PFSK-1 (cell line): ENCODE results near the gene C11orf91.

Experiments
- FOXP2 ChIP-seq: optimal IDR thresholded peaks from 2 replicates; pipeline ENCODE3; 2011; ENCODE audit warnings: borderline replicate concordance, control low read depth, inconsistent platforms; ENCODE audit not compliant: insufficient read depth; ENCODE audit errors: extremely low read length, extremely low read depth
- POLR2AphosphoS5 ChIP-seq: IDR thresholded peaks from 2 replicates; pipeline ENCODE4 v1.6.1; 2012; ENCODE audit warnings: low read depth, mild to moderate bottlenecking, control low read depth, low read length, moderate library complexity
- REST ChIP-seq, 2 experiments: IDR thresholded peaks; 2 replicates each; pipeline versions ENCODE4 v1.6.1 to v1.8.0; 2011 to 2012; ENCODE audit warnings: low read depth in 2 of 2, low read length in 2 of 2, control low read depth in 1 of 2, inconsistent platforms in 1 of 2, mild to moderate bottlenecking in 1 of 2, moderate library complexity in 1 of 2; ENCODE audit not compliant: insufficient read depth in 1 of 2
- SIN3A ChIP-seq: IDR thresholded peaks from 2 replicates; pipeline ENCODE4 v1.6.1; 2012; ENCODE audit warnings: mild to moderate bottlenecking, low read length, moderate library complexity, borderline replicate concordance; ENCODE audit not compliant: insufficient read depth
- TAF1 ChIP-seq: IDR thresholded peaks from 2 replicates; pipeline ENCODE4 v1.6.1; 2012; ENCODE audit warnings: low read length, control low read depth, borderline replicate concordance; ENCODE audit not compliant: insufficient read depth

Gene C11orf91

GRCh38 chr11:33725496-33725895 lies 24.9 kb upstream of the C11orf91 start:
- TF ChIP-seq FOXP2 (no peak), TAF1 (no peak), SIN3A (no peak), POLR2AphosphoS5 (no peak), REST (IDR thresholded peaks at IDR 0.05; ENCODE audit: insufficient read depth in 1 of 2, low read depth in 2 of 2, low read length in 2 of 2) (no peak)

- TF ChIP-seq REST (IDR thresholded peaks at IDR 0.05; ENCODE audit: insufficient read depth in 1 of 2, low read depth in 2 of 2, low read length in 2 of 2), result no peak
- no peak for TF ChIP-seq TAF1
- TF ChIP-seq SIN3A, result no peak
- TF ChIP-seq FOXP2, result no peak
- no peak for TF ChIP-seq POLR2AphosphoS5
Observed at GRCh38 chr11:33724644-33725035, 24.0 kb upstream of the C11orf91 start.

GRCh38 chr11:33723238-33723881 lies 22.7 kb upstream of the C11orf91 start:
- 0 out of 2 replicates have a peak, but pooled peaks have one; percentile 46 for TF ChIP-seq SIN3A
- TF ChIP-seq TAF1, result no peak

DNA sequence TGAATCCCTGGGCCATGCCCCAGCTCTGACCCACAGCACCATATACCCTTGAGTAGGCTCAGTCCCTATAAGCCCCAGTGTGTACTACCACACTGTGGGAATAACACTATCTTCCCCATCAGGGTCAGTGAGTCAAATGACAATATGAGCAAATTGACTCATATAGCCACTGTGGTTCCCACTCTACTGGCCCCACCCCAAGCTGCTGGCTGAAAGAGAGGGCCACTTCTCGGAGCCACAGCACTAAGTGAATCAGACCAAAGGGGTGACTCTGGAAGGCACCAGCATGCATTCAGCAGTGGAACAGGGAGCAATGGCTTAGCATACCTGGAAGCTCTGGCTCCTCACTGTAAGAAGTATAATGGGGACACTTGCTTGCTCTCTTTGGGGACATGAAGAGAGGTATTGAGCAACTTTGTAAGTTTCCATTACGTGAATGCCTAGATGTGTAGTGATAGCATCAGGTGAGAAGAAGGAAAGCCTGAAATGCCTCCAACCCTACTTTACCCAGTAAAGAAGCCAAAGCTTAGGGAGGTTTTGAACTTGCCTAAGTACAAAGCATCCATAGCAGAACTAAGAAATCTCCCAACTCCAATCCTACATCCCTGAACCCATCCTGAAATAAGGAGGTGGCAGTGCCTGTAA lies 22.1 kb upstream of the C11orf91 start:
- TF ChIP-seq POLR2AphosphoS5 (no peak), REST (IDR thresholded peaks at IDR 0.05; ENCODE audit: insufficient read depth in 1 of 2, low read depth in 2 of 2, low read length in 2 of 2) (no peak), TAF1 (no peak)

DNA sequence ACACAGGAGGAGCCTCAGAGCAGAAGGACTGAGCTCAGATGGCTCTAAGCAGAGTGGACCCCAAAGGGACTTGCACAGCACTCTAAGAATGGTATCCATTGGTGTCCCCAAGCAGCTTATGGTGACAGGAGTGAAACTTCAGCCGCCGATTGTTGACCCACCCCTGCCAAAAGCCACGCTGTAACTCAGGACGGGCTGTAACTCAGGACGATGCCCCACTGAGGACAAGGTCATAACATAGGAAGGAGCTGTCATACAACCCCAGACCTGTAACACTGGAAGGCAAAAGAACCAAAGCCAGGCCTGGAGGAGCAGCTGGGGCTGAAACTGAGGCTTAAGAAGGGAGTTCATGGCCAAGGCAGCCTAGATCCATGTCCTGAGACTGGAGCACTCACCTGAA lies 21.4 kb upstream of the C11orf91 start:
- TF ChIP-seq REST (IDR thresholded peaks at IDR 0.05; ENCODE audit: insufficient read depth in 1 of 2, low read depth in 2 of 2, low read length in 2 of 2) (no peak), POLR2AphosphoS5 (no peak), FOXP2 (no peak), TAF1 (no peak)
